HG03060 (cell line): ENCODE results near the gene SLC22A8.
"Not testable (repeated sequence)": the region's sequence is repeated elsewhere in the genome, so short reads cannot be mapped to it uniquely, and the experiment has no call there.

Source experiments
- ATAC-seq: cut with Tn5 transposase; IDR thresholded peaks from one replicate; pipeline ENCODE4 v1.9.1; 2021; ENCODE audit warnings: low read depth, moderate number of reproducible peaks; ENCODE audit not compliant: unreplicated experiment

SLC22A8 gene, protein sequence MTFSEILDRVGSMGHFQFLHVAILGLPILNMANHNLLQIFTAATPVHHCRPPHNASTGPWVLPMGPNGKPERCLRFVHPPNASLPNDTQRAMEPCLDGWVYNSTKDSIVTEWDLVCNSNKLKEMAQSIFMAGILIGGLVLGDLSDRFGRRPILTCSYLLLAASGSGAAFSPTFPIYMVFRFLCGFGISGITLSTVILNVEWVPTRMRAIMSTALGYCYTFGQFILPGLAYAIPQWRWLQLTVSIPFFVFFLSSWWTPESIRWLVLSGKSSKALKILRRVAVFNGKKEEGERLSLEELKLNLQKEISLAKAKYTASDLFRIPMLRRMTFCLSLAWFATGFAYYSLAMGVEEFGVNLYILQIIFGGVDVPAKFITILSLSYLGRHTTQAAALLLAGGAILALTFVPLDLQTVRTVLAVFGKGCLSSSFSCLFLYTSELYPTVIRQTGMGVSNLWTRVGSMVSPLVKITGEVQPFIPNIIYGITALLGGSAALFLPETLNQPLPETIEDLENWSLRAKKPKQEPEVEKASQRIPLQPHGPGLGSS

DNA sequence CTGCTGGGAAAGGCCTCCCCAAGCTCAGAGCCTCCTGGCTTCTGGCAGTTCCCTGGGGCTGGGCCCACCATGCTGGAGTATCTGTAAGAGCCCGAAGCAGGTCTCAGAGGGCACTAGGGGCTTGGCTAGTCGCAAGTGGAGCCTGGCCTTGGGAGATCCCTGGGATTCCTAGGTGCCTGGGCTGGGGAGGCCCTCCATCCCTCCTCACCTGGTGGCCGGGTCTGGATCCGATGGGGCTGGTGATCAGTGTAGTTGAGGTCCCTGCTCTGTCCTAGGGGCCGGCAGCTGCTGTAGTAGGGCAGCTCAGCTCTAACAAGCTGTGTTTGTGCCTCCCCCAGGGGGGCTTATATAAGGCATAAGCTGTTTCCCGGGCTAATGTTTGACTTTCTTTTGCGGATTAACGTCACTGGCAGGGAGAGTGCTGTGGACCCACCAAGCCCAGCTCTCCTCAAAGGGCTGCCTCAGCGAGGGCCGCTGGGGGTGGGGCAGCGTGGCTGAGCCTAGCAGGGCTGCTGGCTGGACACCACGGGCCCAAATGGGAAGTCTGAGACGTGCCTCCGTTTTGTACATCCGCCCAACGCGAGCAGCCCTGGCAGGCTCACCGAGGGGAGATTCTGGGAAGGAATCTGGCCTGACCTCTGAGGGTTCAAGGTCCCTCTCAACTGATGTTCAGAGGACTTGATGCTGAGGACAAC, at the start of gene SLC22A8:
TSS of gene SLC22A8 (minus strand) at position 321 of the 695 bp plus-strand sequence. CDS start 883 bp downstream, outside the sequence.
- no peak for ATAC-seq

- not testable (repeated sequence) for ATAC-seq
Observed at GRCh38 chr11:63046203-63046602, 30.6 kb upstream of the SLC22A8 start.

DNA sequence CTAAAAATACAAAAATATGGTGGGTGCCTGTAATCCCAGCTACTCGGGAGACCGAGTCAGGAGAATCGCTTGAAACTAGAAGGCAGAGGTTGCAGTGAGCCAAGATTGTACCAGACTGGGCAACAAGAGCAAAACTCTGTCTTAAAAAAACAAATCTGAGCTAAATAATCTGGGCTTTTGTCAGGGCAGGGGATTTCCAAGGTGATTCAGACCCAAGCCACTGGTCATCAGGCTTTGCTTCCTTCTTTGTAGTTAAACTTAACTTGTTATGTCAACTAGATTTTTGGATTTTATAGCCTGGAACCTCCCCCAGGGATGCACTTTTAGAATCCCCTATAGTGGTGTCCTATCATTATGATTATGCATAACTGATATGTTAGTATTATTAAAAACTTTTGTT, 27.0 kb upstream of the SLC22A8 start:
- no peak for ATAC-seq

- ATAC-seq: no peak
Observed at GRCh38 chr11:63032457-63032856, 16.8 kb upstream of the SLC22A8 start.

- no peak for ATAC-seq
Observed at GRCh38 chr11:63023841-63024648, 8.4 kb upstream of the SLC22A8 start.

GRCh38 chr11:63023222-63023814, 7.7 kb upstream of the SLC22A8 start:
- ATAC-seq: no peak

GRCh38 chr11:63022441-63022840, 6.8 kb upstream of the SLC22A8 start:
- ATAC-seq: no peak

DNA sequence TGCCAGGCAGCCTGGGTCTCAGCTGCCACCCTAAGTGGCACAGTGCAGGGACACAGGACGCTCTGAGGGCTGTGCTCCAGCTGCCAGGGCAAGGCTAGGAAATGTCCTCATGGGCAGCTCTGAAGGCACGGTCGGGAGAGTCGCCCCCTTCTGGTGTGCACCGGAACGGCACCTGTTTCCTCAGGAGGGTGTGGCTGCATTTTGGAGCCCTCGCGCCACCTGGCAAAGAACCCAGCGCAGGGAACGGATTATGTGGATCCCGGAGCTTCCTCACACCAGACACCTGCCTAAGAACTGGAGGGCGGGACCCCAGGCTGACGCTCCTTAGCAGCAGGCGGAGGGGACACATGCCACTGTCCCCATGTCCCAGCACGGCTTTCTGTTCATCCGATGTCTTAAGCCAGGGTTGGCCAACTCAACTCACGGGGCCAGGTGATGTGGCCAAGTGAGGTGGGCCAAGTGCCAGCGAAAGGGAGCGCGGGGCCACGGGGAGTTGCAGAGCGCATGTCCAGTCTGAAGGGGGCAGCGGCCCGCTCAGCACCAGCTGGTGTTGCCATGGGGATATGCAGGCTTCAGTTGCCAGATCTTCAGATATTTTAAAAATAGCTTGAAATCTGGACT, 5.1 kb upstream of the SLC22A8 start:
- no peak for ATAC-seq

- no peak for ATAC-seq
Observed at GRCh38 chr11:63019506-63019905, 3.9 kb upstream of the SLC22A8 start.

DNA sequence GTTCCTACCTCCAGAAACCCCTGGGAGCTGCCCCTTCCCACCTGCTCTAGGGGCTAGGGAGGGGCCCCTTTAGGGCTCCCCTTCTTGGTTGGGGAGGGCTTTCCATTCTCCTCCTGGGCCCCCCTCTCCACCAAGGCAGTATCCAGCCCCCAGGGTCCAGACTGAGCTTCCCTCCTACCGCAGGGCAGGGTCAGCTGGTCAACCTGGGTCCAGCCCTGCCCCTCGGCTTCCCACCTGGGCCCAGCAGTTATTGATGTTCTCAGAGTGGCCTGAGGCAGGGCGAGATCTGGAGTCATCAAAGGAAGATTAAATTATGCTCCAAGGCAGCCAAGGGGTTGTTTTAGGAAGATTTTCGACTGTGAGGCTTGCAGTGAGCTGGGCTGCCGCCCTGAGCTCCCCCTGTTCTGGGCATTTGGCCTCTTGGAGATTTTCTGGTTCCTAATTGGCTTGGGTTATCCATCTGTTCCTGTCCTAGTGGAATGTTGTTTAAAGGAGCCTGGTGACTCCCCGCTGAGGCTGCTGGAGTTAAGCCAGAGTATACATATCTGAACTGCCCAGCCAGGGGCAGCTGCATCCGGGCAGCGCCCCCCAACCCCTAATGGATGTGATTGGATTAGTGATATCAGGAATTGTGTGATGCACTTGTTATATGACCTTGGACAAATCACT, 1.8 kb upstream of the SLC22A8 start:
- ATAC-seq: no peak

DNA sequence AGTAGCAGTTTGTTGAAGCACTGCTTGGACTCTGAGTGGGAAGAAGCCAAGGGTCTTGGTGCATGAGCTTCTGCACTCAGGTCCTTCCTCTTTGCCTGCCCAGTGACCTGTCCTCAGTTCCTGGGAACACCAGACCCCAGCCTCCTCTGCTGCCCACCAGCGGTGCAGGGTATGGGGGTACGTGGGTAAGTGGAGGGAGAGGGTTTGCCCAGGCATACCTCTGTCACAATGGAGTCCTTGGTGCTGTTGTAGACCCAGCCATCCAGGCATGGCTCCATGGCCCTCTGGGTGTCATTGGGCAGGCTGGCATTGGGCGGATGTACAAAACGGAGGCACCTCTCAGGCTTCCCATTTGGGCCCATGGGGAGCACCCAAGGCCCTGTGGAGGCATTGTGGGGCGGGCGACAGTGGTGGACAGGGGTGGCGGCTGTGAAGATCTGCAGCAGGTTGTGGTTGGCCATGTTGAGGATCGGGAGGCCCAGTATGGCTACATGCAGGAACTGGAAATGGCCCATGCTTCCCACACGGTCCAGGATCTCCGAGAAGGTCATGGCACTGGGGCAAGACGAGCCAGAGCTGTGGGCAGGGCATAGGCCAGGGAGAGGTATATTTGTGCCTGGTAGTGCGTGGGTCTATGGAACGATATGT, 1.1 kb downstream of the SLC22A8 start:
- ATAC-seq: no peak

DNA sequence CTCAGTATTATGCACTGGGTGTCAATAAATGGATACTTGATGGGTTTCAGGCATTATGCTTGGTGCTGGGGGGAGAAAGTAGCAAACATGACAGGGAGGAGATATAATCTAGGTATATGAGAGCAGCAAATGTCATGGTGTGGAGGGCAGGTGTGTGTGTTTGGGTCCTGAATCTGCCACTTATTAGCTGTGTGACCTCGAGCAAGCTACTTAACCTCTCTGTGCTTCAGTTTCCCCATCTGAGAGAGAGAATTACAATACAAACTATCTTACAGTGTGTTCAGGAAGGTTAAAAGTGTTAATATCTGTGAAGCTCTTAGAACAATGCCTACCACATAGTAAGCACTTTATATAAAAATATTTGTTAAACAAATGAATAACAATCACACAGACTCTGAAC, 2.8 kb downstream of the SLC22A8 start:
- ATAC-seq: no peak

DNA sequence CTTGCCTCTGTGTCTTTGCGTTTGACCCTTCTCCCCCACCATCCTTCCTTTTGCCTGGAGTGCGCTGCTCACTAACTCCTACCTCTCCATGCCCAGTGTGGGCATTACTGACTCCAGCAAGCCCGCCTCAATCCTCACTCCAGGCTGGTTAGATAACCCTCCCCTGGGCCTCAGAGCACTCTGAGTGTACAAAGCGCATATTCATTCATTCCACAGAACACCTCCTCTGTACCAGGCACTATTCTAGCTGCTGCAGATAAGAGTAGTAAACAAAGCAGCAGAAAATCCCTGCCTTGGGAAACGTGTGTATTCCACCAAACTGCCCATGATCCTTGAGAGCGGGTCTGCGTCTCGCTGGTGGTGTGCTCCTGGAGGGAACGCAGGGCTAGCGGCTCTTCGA, 3.2 kb downstream of the SLC22A8 start:
- ATAC-seq: no peak

DNA sequence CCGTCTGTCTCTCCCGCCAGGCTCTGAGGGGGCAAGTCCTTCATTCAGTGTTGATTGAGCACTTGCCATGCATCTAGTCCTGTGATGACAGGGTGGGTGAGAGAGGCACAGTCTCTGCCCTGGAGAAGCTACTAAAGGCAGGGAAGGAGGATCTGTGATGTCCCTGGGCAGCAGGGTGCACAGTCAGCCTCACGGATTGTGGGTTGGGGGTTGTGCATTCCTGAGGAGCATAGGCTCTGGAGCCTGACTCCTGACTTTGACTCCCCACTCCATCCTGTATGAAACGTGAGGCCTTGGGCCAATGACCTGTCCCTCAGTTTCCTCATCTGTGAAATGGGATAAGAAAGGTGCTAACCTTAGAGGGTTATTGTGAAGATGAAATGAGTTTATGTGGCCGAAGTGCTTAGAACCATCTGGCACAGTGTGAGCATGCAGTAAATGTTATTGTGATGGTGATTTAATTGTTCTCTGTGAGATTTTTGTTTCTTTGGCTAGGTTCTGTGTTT, 4.7 kb downstream of the SLC22A8 start:
- ATAC-seq: no peak

DNA sequence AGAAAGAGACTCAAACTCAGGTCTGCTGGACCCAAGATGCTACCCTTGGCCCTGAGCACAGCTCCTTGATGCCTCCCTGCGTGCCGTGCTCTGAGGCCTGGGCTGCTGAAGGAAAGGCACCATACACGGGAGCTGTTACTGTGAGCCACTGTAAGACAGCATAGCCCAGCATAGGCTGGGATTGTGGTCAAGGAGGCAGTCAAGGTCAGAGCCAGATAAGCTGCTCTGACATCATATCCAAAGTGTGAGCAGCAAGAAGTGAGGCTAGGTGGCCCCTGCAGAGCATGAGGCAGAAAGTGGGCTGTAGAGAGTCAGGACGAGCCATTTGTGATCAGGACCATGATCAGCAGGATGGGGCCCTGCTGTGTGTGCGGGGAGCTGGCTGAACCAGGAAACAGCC, 7.7 kb downstream of the SLC22A8 start:
- no peak for ATAC-seq

- ATAC-seq: no peak
Observed at GRCh38 chr11:63001456-63001855, 14.2 kb downstream of the SLC22A8 start.

DNA sequence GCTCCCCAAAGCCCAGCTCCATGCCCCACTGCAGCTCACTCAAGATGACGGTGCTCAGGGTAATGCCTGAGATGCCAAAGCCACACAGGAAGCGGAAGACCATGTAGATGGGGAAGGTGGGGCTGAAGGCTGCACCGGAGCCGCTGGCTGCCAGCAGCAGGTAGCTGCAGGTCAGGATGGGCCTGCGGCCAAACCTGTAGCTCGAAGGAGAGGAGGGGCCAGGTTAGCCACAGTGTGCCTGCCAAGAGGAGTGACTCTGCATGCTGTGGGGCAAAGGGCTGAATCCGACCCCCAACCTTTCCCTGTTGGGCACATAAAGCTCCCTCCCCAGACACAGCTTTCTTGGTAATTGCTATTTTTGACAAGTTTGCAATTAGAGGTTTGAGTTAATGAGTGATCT, 16.0 kb downstream of the SLC22A8 start:
- no peak for ATAC-seq

DNA sequence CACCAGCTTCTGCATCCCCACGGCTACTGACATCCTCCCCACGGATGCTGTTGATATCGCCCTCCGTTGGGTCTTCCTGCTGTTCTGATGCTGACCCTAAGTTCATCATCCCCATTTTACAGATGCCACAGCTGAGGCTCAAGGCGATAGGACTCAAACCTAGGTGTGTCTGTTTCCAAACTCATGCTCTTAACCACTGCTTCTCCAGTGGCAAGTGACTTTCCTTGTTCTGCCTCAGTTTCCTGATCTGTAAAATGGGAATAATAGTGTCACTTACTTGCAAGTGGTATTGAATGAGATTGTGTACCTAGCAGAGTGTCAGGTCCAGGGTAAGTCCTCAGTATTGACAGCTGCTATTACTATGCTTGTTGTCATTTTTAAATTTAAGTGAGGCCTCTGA, 16.5 kb downstream of the SLC22A8 start:
- ATAC-seq: no peak

- ATAC-seq: no peak
Observed at GRCh38 chr11:62996271-62996670, 19.4 kb downstream of the SLC22A8 start.
